ENCODE measurements around the gene ACTR3C. TPM values are rescaled to one million over a fixed set of nuclear protein-coding genes. Genes with fewer than 3 reads are reported as not detected.
"Not testable (repeated sequence)": the region's sequence is repeated elsewhere in the genome, so short reads cannot be mapped to it uniquely, and the experiment has no call there.

The ACTR3C gene
- total and polyA plus RNA-seq, 2 donors (not counting 1 experiment from before 2014, with no cell fraction given) = 0.09 to 0.50 TPM

- not testable (repeated sequence) for H3K4me2 ChIP-seq (ENCODE audit: extremely low read depth, insufficient read depth, low read length); H3K27ac ChIP-seq (ENCODE audit: insufficient read depth, low read length); H4K20me1 ChIP-seq (ENCODE audit: control insufficient read depth, extremely low read depth, insufficient read depth, low read length); H3K79me2 ChIP-seq (ENCODE audit: control insufficient read depth, insufficient read depth, low read length); H3K9ac ChIP-seq (ENCODE audit: insufficient read depth, low read length); H2AFZ ChIP-seq (ENCODE audit: low read length); H3K9me3 ChIP-seq (ENCODE audit: control insufficient read depth, insufficient read depth, low read depth, low read length); H3K4me3 ChIP-seq (replicated peaks in 1 of 4; ENCODE audit: control extremely low read depth in 1 of 4, insufficient read depth in 1 of 4, low read depth in 3 of 4, low read length in 4 of 4); DNase-seq (ENCODE audit: low read depth in 2 of 2); H3K4me1 ChIP-seq (ENCODE audit: control insufficient read depth, extremely low read depth, insufficient read depth, low read length); H3K36me3 ChIP-seq (ENCODE audit: control insufficient read depth, insufficient read depth, low read length); H3K27me3 ChIP-seq (ENCODE audit: control insufficient read depth, insufficient read depth, low read length)
Observed at GRCh38 chr7:150266953-150267665, 56.2 kb downstream of the ACTR3C start.

GRCh38 chr7:150262656-150263055 lies 60.7 kb downstream of the ACTR3C start:
- not testable (repeated sequence) for H3K9ac ChIP-seq (ENCODE audit: insufficient read depth, low read length); DNase-seq (ENCODE audit: low read depth in 2 of 2); H3K4me1 ChIP-seq (ENCODE audit: control insufficient read depth, extremely low read depth, insufficient read depth, low read length); H3K27ac ChIP-seq (ENCODE audit: insufficient read depth, low read length); H3K27me3 ChIP-seq (ENCODE audit: control insufficient read depth, insufficient read depth, low read length); H4K20me1 ChIP-seq (ENCODE audit: control insufficient read depth, extremely low read depth, insufficient read depth, low read length); H3K79me2 ChIP-seq (ENCODE audit: control insufficient read depth, insufficient read depth, low read length); H2AFZ ChIP-seq (ENCODE audit: low read length); H3K4me3 ChIP-seq (replicated peaks in 1 of 4; ENCODE audit: control extremely low read depth in 1 of 4, insufficient read depth in 1 of 4, low read depth in 3 of 4, low read length in 4 of 4); H3K36me3 ChIP-seq (ENCODE audit: control insufficient read depth, insufficient read depth, low read length); H3K9me3 ChIP-seq (ENCODE audit: control insufficient read depth, insufficient read depth, low read depth, low read length); H3K4me2 ChIP-seq (ENCODE audit: extremely low read depth, insufficient read depth, low read length)

DNA sequence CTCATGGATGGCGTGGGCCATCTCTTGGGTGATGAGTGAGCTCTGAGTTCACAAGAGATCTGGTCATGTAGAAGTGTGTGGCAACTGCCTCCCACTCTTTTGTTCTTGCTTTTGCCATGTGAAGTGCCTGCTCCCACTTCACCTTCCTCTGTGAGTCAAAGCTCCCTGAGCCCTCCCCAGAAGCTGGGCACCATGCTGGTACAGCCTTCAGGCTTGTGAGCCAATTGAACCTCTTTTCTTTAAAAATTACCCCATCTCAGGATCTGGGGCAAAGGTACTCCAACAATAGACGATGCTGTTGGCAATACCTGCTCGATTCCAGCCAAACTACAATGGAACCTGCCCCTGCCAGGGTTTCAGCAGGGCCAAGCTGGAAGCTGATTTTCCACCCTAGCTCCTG lies 75.6 kb downstream of the ACTR3C start:
- not testable (repeated sequence) for H3K9me3 ChIP-seq (ENCODE audit: control insufficient read depth, insufficient read depth, low read depth, low read length); H3K4me3 ChIP-seq (replicated peaks in 1 of 4; ENCODE audit: control extremely low read depth in 1 of 4, insufficient read depth in 1 of 4, low read depth in 3 of 4, low read length in 4 of 4); H3K4me2 ChIP-seq (ENCODE audit: extremely low read depth, insufficient read depth, low read length); H3K79me2 ChIP-seq (ENCODE audit: control insufficient read depth, insufficient read depth, low read length); H3K27ac ChIP-seq (ENCODE audit: insufficient read depth, low read length); H2AFZ ChIP-seq (ENCODE audit: low read length); H3K4me1 ChIP-seq (ENCODE audit: control insufficient read depth, extremely low read depth, insufficient read depth, low read length); H3K36me3 ChIP-seq (ENCODE audit: control insufficient read depth, insufficient read depth, low read length); DNase-seq (ENCODE audit: low read depth in 2 of 2); H3K27me3 ChIP-seq (ENCODE audit: control insufficient read depth, insufficient read depth, low read length); H3K9ac ChIP-seq (ENCODE audit: insufficient read depth, low read length); H4K20me1 ChIP-seq (ENCODE audit: control insufficient read depth, extremely low read depth, insufficient read depth, low read length)

DNA sequence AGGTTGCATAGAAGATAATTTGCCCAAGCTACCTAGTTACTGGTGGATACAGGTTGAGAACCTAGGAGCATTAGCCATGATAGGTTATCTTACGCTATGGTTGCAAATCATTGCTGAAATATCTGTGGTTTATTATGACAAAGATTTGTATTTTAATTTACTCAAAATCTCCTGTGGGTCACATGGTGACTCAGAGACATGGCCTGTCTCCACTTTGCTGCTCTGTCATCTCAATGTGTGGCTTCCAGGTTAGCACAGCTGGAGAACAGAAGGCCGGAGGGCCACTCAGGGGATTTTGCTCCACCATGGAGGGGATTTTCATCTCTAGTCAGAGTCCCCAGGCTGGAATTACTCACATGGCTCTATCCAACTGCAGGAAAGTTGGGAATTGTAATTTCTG lies 78.1 kb downstream of the ACTR3C start:
- H3K4me3 ChIP-seq (replicated peaks in 1 of 4; ENCODE audit: control extremely low read depth in 1 of 4, insufficient read depth in 1 of 4, low read depth in 3 of 4, low read length in 4 of 4); H4K20me1 ChIP-seq (ENCODE audit: control insufficient read depth, extremely low read depth, insufficient read depth, low read length); H3K9ac ChIP-seq (ENCODE audit: insufficient read depth, low read length); H3K4me1 ChIP-seq (ENCODE audit: control insufficient read depth, extremely low read depth, insufficient read depth, low read length); H3K27ac ChIP-seq (ENCODE audit: insufficient read depth, low read length); H3K4me2 ChIP-seq (ENCODE audit: extremely low read depth, insufficient read depth, low read length); H3K36me3 ChIP-seq (ENCODE audit: control insufficient read depth, insufficient read depth, low read length); H3K79me2 ChIP-seq (ENCODE audit: control insufficient read depth, insufficient read depth, low read length); H3K27me3 ChIP-seq (ENCODE audit: control insufficient read depth, insufficient read depth, low read length); DNase-seq (ENCODE audit: low read depth in 2 of 2); H3K9me3 ChIP-seq (ENCODE audit: control insufficient read depth, insufficient read depth, low read depth, low read length); H2AFZ ChIP-seq (ENCODE audit: low read length): not testable (repeated sequence)

- H3K4me2 ChIP-seq (ENCODE audit: extremely low read depth, insufficient read depth, low read length); H3K4me1 ChIP-seq (ENCODE audit: control insufficient read depth, extremely low read depth, insufficient read depth, low read length): not testable (repeated sequence)
Observed at GRCh38 chr7:150242935-150243334, 80.4 kb downstream of the ACTR3C start.

DNA sequence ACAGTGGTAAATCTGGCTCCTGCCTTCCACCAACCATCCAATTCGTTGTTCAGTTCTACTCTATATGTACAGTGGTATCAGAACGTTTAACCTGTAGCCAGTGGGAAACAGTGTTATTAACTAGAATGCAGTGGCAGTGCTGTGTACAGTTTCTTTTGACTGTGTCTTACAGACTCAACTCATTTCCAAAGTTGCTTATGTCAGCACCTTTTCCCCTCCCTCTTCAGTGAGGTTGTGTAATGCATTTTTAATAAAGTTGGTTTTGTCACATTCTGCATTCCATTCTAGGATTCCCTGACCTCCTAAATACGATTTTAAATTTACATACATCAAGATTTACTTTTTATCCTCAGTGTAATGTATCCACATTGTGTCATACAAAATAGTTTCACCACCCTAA lies 97.9 kb downstream of the ACTR3C start:
- DNase-seq (ENCODE audit: low read depth in 2 of 2); H3K4me1 ChIP-seq (ENCODE audit: control insufficient read depth, extremely low read depth, insufficient read depth, low read length); H4K20me1 ChIP-seq (ENCODE audit: control insufficient read depth, extremely low read depth, insufficient read depth, low read length); H3K79me2 ChIP-seq (ENCODE audit: control insufficient read depth, insufficient read depth, low read length); H3K27ac ChIP-seq (ENCODE audit: insufficient read depth, low read length); H3K4me2 ChIP-seq (ENCODE audit: extremely low read depth, insufficient read depth, low read length); H3K9ac ChIP-seq (ENCODE audit: insufficient read depth, low read length); H3K9me3 ChIP-seq (ENCODE audit: control insufficient read depth, insufficient read depth, low read depth, low read length); H3K27me3 ChIP-seq (ENCODE audit: control insufficient read depth, insufficient read depth, low read length); H3K36me3 ChIP-seq (ENCODE audit: control insufficient read depth, insufficient read depth, low read length); H2AFZ ChIP-seq (ENCODE audit: low read length); H3K4me3 ChIP-seq (replicated peaks in 1 of 4; ENCODE audit: control extremely low read depth in 1 of 4, insufficient read depth in 1 of 4, low read depth in 3 of 4, low read length in 4 of 4): not testable (repeated sequence)

More at GRCh38 chr7:150242935-150243334, 80.4 kb downstream of the ACTR3C start:
- H3K27ac ChIP-seq (ENCODE audit: insufficient read depth, low read length); H3K79me2 ChIP-seq (ENCODE audit: control insufficient read depth, insufficient read depth, low read length); H3K9ac ChIP-seq (ENCODE audit: insufficient read depth, low read length); H3K27me3 ChIP-seq (ENCODE audit: control insufficient read depth, insufficient read depth, low read length); H3K9me3 ChIP-seq (ENCODE audit: control insufficient read depth, insufficient read depth, low read depth, low read length); DNase-seq (ENCODE audit: low read depth in 2 of 2); H3K4me3 ChIP-seq (replicated peaks in 1 of 4; ENCODE audit: control extremely low read depth in 1 of 4, insufficient read depth in 1 of 4, low read depth in 3 of 4, low read length in 4 of 4); H4K20me1 ChIP-seq (ENCODE audit: control insufficient read depth, extremely low read depth, insufficient read depth, low read length); H3K36me3 ChIP-seq (ENCODE audit: control insufficient read depth, insufficient read depth, low read length); H2AFZ ChIP-seq (ENCODE audit: low read length): not testable (repeated sequence)

All from fibroblast of lung (primary cell).